Activated CD8-positive, alpha-beta memory T cell treated with anti-CD3 and anti-CD28 coated beads, Interleukin-2, amount 50 U/mL, for 24 hours (primary cell): ENCODE measurements around the gene ARRDC1.
"Not testable (repeated sequence)": the region's sequence is repeated elsewhere in the genome, so short reads cannot be mapped to it uniquely, and the experiment has no call there.

Source experiments
- DNase-seq: peaks from one replicate; pipeline ENCODE4 v3.0.0-alpha.2; 2020; ENCODE audit errors: extremely low read depth

The ARRDC1 gene

DNA sequence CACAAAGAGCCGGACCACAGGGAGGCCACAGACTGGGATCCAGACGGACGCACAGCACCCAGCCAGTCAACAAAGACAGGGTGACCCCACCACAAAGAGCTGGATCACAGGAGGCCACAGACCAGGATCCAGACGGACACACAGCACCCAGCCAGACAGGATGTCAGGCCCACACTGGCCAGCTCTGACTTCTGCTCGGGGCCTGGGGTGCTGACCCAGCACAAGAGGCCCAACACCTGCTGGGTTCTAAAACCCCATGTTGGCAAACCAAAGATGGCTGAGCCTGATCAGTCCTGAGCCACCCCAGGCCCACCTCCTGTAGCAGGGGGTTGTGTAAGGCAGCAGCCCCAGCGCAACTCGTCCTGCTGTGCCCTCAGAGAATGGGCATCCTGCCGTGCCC, 21.5 kb upstream of the ARRDC1 start:
- no peak for DNase-seq

DNA sequence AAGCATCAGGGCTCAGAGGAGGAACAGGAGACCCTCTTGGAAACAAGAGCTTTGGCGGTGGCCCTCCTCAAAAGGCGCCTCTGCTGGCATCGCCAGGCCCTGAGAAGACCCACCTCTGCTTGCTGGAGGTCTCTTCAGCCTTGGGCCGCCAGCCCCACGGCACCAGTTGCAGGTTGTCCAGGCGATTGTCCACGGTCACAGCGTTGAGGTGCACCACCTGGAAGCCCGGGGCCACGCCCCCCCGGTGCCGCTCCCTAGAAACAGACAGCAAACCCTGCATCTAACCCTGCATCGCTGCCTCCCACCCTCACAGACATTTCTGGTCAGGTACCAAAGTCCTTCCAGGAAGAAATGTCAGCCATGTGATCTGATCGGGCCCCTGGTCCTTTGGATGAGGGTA, 18.6 kb upstream of the ARRDC1 start:
- DNase-seq = no peak

DNA sequence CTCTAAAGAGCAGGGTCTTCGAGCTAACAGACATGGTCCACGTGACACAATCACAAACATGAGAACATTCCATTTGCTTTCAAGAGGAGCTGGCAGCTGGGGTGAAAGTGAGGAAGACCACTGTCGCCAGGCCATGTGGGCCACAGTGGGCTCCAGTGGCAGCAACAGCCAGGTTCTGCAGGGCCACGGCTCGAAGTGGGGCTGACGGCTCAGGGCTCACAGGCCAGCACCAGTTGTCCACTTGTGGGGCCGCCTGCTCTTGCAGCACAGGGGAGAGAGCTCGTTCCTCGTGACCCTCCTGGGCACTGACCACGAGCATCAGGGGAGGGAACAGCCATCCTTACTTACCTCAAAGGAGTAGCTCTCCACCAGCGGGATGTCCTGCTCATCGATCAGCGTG, 17.2 kb upstream of the ARRDC1 start:
- DNase-seq = no peak

DNA sequence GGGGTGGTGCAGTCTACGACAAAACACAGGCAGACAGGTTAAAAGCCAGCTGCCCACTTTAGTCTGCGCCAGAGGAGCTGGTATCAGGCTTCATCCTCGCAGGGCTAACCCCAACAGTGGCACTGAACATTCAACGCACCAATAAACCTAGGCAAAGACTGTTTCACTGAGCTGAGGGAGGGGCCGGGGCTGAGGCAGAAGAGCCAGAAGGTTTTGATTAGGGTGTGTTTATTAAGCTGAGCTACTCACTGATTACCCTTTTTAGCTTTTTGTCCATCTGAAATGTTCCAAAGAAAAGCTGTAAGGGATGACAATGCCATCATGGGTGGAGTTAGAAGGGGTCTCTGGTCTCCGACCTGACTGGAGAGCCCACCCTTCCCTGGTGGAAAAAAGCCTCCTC, 16.6 kb upstream of the ARRDC1 start:
- DNase-seq = no peak

DNA sequence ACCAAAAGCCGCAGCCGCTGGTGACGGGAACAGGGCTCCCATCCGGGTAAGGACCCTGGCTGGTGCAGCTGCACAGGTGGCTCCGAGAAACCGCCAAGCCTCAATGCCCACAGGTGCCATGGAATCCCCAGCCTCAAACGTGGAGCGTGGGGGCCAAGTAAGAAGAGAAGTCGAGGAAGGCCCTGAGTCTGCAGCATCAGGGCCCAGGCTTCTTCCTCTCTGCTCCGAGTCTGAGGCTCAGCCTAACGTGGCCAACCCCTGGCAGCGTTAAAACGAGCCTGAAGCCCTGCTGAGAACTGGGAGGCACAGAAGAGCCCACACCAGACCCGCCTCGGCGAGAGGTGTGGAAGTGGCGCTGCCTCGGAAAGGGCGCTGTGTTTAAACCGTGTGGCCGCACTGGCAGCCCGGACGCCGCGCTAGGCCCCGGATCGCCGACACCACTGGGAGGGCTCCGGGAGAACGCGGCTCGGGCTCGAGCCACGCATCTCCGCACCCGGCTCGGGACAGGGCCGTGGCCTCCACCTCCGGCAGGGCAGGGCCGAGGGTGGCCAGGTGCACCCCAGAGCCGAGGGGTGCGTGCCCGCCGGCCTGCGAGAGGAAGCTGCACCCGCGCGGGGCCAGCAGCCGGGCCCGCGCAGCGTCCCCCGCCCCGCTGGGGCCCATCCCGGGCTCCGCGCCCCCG, 15.9 kb upstream of the ARRDC1 start:
- DNase-seq = no peak

DNA sequence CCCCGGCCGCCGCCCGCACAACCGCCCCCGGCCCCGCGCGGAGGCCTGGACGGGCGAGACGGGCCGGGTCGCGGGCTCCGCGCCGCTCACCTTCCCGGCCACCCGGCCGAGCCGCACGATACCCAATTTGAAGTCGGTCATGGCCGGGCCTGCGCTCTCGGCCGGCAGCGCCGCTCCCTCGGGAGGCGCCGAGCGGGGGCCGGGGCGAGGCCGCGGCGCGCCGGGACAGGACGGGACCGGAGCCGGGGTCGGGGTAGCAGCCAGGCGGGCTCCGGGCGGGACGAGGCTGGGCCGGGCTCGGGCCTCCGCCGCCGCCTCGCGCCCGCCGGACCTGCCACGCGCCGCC, 15.4 kb upstream of the ARRDC1 start:
- DNase-seq = no peak

DNA sequence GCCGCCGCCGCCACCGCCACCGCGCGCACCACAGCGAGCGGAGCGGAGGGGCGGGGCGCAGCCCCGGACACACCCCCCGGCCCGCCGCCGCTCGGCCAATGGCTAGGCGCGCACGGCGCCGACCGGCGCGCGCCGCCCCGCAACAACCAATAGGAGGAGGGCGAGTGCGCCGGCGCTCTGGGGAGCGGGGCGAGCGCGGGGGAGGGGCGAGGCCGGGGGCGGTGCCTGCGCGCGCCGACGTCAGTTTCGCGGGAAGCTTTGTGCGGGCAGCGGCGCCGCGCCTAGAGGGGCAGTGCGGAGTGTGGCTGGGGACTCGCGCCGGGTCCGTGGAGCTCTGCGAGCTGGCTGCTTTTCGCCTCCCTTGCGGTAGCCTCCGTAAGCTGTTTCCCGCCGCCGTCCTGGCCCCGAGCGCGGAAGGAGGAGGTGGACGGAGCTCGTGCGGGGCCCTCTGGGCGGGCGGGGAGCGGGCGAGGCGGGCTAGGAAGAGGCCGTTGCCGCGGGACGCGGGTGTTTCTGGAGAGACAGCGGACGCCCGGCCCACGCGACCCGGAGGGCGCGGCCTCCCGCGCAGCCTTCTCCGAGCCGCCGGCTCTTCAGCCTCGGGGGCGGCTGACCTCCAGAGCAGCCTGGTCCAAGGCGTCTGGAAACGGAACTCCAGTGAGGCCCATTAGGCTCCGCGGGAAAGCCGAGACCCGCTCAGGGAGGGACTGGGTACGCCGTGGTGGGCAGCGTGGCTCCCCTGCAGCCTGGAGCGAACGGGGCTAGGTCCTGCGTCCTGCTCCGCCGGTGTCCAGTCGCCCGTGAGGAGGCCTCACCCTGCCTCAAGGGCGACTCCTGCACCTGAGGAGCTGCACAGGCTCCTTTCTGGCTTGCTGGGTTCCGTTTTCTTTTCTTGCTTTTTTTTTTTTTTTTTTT, 14.8 kb upstream of the ARRDC1 start, which contains the start of gene ZMYND19:
Gene ZMYND19, minus strand, starts transcription at position 44 of the 915 bp plus-strand sequence. CDS start 249 bp downstream, outside the sequence.
- DNase-seq = peak; percentile 55

DNA sequence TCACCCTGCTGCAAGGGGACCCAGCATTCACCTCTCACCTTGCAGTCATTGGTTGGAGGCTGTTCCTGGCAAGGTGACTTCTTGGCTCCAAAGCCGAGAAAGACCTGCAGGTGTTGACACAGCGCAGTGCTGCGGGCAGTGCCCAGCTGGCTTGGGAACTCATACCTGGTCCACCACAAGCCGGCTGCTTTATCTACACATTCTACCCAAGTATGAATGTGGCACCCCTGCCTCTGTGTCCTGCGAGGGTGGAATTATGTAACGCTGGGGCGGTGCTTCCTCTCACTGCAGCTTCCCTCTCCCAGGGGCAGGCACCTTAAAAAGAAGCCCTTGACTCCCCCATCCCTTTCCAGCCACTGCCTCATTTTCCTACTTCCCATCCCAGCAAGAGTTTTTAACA, 12.7 kb upstream of the ARRDC1 start:
- no peak for DNase-seq

DNA sequence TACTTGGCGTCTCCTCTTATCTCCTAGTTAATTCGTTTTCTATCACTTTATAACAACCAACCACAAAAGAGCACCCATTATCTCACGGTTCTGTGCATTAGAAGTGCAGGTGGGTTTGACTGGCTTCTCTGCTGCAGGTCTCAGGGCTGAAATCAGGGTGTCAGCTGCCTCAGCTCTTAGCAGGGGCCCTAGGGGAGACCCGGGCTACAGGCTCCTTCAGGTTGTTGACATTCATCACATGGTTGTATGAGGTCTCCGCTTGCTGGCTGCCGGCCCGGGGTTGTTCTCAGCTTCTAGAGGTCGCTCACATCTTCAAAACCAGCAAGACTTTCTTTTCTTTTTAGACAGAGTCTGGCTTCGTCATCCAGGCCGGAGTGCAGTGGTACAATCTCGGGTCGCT, 12.3 kb upstream of the ARRDC1 start:
- DNase-seq = no peak

DNA sequence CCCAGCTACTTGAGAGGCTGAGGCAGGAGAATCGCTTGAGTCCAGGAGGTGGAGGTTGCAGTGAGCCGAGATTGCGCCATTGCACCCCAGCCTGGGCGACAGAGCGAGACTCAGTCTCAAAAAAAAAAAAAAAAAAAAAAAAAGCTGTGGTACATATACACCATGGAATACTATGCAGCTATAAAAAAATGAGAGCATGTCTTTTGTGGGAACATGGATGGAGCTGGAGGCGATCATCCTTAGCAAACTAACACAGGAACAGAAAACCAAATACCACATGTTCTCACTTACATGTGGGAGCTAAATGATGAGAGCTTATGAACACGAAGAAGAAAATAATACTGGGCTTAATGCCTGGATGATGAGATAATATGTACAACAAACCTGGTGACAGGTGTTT, 8.9 kb upstream of the ARRDC1 start:
- not testable (repeated sequence) for DNase-seq

DNA sequence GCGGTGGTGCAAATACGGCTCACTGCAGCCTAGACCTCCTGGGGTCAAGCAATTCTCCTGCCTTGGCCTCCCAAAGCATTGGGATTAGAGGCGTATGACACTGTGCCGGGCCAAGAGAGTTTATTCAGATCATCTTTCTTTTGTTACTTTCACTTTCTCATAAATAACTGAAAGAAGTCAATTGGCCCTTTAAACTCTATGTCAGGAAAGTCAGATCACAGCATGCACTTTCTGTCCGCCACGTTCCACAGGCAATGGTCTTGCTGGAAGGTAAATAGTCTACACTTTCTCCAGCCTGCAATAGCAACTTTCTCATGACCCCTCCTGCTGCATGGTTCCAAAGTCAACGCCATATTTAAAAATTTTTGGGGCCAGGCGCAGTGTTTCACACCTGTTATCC, 6.5 kb upstream of the ARRDC1 start:
- no peak for DNase-seq

DNA sequence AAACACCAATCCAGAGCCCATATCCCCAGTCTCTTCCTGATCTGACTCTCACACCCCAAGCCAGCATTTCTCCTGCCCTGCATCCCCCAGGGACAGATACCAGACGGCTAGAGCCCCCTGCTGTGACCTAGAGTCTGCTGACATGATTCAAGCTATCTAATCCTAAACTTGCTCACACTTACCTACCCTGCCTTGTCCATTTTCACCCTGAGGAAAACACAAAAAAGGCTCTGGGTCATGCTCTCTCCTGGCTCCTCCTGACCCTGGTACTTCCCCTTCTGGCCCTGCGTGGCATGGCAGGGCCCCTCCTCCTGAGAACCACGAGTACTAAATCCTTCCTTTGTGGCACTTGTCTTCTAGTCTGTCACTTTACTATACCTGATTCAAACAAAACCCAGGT, 2.8 kb upstream of the ARRDC1 start:
- no peak for DNase-seq

DNA sequence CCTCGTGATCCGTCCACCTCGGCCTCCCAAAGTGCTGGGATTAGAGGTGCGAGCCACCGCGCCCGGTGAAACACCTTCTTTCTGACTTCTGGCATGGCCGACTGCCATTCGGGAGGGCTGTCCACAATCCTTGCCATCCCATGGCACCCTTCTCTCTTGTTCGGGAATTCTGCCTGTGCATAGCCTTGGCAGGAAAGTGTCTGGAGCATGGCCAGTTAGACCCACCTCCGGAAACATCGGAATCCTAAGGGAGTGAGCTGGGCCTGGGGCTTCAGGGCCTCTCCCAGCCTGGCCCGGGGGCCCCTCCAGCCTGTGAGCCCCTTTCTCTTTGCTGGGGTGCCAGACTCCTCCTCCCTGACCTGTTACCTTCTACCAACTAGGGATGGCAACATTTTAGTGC, 1.6 kb upstream of the ARRDC1 start:
- no peak for DNase-seq

DNA sequence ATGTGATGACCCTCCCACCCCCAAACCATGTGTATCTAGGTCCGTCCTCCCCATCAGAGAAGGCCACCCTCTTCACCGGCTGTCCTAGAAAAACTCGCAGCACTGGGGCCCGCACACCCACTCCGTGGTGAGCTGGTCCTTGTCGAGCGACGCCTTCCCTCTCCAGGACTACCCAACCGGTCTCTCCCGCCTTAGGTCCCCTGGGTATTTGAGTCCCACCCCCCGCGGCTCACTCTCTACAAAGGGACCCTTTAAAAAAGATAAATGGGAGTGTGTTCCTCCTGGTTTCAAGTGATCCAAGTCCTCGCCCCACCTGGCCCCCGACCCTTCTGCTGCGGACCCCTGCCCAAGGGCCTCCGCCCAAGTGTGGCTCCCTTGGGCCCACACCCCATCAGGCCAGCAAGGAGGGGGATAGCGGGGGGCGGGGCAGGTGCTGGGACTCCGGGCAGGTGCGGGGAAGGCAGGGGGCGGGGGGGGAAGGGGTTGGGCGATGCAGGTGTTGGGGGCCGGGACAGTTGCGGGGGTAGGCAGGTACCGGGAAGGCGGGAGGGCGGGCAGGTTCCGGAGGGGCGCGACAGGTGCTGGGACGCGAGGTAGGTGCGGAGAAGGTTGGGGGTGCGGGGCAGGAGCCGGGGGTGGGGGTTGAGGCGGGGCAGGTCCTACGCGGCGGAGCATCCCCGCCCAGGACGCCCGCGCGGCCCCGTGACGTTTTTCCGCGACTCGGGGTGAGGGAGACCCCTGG, 970 bp upstream of the ARRDC1 start:
- DNase-seq = no peak

DNA sequence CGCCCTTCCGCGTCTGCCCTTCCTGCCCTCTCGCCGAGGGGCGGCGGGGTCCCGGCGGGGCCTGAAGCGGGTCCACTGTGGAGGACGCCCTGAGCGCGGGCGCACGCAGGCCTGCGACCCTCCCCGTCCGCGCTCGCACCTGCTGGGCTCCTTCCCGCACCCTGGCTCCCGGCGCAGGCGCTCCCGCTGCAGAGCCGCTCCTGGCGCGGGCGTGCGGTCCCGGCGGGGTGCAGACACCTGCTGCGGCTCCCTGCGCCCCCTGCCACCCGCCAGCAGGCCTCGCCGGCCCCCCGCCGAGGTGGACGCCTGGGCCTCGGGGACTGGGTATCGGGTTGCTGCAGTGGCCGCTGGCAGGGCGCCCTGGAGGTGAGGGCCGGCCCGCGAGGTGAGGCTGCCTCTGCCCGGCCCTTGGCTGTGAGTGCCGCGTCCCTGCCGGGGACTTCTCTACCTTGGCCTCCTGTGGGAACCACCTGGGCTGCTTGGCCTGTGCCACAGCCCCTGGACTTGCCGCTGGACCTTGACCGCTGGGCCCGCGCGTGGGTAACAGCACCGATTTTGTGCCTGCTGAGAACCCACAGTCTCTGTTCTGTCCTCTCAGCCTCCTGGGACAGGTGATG, 627 bp downstream of the ARRDC1 start:
- DNase-seq = no peak

DNA sequence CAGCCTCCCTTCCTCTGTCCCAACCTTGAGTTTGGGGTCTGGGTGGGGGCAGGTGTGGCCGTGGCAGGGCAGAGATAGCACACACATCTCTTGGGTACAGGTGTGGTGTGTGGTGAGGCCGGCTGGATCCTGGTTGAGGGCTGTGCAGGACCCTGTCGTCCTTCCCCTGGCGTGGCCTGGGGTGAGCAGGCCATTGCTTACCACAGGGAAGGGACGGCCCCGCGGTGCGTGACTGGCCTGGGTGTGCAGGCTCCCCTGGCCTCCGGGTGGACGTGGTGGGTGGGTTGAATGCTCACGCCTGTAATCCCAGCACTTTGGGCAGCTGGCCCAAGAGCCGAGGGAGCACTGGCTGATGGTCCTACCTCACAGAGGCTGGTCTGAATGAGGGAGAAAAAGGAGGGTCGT, 1.2 kb downstream of the ARRDC1 start:
- DNase-seq = no peak

DNA sequence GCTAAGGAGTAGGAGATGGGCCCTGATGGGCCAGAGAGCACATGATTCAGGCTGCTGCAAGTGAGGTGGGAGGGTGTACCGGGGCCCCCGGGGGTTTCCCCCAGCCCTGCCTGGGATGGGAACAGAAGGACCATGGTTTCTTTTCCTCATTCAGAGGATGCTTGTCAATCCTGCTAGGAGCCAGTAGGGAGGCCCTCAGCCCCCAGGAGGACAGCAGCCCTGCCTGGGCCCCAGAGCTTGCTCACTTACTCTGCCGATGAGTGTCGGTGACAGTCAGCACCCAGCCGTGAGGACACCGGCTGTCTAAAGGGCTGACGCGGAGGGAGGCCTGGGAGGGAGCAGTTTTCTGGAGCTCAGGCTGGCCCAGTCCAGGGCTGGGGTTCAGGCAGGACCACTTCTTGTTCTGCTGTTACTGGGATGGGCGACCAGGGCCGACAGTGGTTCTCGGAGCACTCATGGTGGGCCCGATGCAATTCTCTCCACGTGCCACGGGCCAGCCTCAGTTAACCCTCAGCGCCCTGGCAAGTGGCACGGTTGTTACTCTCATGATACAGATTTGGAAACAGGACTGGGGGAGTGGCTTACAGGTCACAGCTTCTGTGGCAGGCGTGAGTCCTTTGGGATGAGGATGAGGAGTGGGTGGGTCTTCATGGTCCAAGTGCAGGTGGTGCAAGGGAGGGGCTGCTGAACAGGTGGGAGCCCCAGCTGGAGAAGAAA, 1.8 kb downstream of the ARRDC1 start:
- no peak for DNase-seq

DNA sequence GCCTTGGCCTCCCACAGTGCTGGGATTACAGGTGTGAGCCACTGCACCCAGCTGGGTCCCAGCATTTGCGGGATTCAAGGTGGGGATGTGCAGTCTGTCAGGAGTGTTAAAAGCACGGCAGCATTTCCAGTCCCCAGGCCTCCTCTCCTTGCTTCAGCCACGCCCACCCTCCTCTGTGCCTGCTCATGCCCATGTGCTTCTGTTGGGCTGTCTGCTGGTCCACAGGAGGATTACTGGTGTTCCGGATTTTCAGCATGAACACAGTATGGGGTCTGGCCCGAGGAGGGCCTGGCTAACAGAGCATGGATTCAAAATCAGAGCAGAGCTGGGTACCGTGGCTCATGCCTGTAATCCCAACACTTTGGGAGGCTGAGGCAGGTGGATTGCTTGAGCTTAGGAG, 5.5 kb downstream of the ARRDC1 start:
- DNase-seq = no peak

DNA sequence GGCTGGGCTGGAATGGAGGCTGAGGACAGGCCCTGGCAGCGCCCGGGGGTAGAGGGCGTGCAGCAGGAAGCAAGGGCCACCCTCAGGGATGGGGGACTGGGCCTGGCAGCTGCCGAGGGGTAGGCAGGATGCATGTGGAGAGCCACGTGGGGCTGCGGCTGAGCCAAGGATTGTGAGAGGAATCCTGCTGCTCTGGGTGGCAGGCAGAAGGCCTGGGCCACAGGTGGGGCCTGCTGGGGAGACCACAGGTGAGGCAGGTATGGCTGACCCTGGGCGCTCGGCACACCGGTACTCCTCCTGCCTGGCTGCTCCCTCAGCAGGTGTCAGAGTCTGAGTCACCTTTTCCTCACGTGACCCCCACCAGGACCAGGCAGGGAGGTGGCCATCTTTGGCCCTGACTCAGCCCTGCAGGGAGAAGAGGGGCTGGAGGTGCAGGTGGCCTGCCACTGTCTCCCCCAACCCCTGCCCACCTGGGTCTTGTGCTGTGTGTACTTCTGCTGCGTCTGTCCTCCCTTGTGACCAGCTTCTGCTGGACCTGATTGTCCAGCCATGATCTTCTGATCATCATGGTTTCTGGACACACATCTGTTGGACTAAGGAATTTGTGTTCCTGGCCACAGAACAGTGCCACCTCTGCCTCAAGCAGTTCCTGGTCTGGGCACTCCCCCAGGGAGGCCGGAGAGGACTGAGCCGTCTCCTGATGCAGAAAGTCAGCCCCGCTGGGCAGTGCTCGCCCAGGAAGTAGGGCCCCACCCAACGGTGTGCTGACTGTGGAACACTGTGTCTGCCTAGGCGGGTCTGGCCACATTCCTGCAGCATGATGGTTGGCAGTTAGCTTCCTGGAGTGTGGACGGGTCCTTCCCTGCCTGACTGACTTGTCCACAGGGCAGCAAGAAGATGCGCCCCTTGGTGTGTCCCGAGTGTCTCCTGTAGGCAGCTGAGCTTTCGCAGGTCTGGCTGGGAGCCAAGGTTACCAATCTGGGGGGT, 6.4 kb downstream of the ARRDC1 start:
- DNase-seq = no peak

DNA sequence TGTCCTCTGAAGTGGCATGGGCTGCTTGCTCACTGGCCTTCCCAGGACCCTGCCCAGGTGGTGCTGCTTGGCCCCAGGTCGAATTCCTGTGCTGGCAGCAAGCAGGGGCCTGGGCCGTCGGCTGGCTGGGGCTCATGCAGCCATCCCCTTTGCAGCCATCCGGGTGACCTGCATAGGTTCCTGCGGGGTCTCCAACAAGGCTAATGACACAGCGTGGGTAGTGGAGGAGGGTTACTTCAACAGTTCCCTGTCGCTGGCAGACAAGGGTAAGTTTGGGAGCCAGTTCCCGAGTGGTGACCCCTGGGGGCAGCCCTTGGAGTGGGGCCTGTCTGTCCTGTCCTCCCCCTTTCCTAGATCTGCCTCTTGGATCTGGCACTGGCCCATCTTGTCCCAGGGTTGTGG, 7.3 kb downstream of the ARRDC1 start:
- no peak for DNase-seq
